ENCODE results near the gene FNDC3B. TPM values are rescaled to one million over a fixed set of nuclear protein-coding genes. Genes with fewer than 3 reads are reported as not detected.

Gene FNDC3B
- total RNA-seq, 1 donor from 2014 or later: 160 TPM

DNA sequence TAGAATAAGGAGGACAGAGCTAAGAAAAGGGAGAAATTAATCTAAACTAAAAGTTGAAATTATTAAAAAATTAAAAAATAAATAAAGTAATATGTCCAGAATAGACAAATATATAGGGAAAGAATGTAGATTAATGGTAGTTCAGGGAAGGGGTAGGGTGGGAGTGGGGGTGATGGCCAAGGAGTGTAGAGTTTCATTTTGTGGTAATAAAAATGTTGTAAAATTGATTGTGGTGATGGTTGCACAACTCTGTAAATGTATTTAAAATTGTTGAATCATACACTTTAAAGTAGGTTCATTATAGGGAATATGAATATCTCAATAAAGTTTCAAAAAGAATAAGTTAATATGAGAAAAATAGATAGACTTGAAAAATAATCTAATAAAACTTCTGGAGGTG lies 21.0 kb upstream of the FNDC3B start:
- ATAC-seq: no peak
- no peak for DNase-seq
- intact Hi-C loops (cut with DNase I): no loop called here
- no peaks in the 10 kb centered on the region for H3K27me3 ChIP-seq
- H3K4me3 ChIP-seq: no peak overlapping the region
- no peak overlapping the region for H3K27ac ChIP-seq
- H3K4me1 ChIP-seq: no peaks in the 10 kb centered on the region
- no peaks in the 10 kb centered on the region for H3K36me3 ChIP-seq
- no peaks in the 10 kb centered on the region for H3K9me3 ChIP-seq
- TF ChIP-seq, protein P1, sequence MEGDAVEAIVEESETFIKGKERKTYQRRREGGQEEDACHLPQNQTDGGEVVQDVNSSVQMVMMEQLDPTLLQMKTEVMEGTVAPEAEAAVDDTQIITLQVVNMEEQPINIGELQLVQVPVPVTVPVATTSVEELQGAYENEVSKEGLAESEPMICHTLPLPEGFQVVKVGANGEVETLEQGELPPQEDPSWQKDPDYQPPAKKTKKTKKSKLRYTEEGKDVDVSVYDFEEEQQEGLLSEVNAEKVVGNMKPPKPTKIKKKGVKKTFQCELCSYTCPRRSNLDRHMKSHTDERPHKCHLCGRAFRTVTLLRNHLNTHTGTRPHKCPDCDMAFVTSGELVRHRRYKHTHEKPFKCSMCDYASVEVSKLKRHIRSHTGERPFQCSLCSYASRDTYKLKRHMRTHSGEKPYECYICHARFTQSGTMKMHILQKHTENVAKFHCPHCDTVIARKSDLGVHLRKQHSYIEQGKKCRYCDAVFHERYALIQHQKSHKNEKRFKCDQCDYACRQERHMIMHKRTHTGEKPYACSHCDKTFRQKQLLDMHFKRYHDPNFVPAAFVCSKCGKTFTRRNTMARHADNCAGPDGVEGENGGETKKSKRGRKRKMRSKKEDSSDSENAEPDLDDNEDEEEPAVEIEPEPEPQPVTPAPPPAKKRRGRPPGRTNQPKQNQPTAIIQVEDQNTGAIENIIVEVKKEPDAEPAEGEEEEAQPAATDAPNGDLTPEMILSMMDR (IDR thresholded peaks at IDR 0.05): no peak

DNA sequence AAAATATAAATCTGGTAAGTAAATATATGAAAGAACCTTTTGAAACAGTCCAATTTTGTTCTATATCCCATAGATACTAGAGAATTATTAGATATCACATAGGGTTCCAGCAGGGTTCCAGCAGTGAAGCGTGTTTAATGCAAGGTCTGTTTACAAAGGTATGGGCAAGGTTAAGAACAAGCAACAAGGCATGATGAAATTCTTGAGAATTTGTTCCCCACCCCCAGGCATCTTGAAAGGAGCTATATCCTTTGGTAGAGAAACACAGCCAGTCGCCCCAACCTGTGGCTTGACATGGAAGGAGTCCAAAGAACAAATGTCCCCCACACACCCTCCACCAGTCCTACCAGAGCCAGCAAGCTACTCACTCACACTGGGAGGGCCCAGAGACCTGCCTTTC lies 18.6 kb upstream of the FNDC3B start:
- no peaks in the 10 kb centered on the region for H3K27me3 ChIP-seq
- no peaks in the 10 kb centered on the region for H3K9me3 ChIP-seq
- intact Hi-C loops (cut with DNase I): no loop called here
- H3K4me3 ChIP-seq: no peak overlapping the region
- ATAC-seq (no peak), DNase-seq (no peak)
- H3K4me1 ChIP-seq: no peaks in the 10 kb centered on the region
- no peaks in the 10 kb centered on the region for H3K36me3 ChIP-seq
- no peak overlapping the region for H3K27ac ChIP-seq
- TF ChIP-seq, protein P1 (IDR thresholded peaks at IDR 0.05): no peak

DNA sequence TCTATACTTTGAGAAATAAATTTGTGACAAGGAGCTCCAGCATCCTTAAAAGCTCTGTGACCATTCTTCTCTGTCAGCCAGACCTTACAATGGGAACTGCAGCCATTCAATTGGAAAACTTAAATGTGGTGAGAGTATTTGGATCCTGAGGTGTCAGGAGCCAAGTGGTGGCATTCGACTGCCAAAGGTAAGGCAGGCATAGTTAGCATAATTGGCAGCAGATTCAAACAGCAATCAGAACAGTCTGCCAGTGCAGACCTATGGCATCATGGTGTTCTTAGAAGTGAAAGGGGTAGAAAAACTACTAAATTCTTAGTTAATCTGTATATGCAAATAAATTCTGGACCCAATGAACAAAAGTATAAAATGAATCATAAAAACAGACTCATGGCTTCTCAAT lies 18.2 kb upstream of the FNDC3B start:
- Histone ChIP-seq H3K4me1 (no peaks in the 10 kb centered on the region), H3K9me3 (no peaks in the 10 kb centered on the region), H3K27me3 (no peaks in the 10 kb centered on the region), H3K36me3 (no peaks in the 10 kb centered on the region), H3K27ac (no peak overlapping the region), H3K4me3 (no peak overlapping the region)
- TF ChIP-seq, protein P1 (IDR thresholded peaks at IDR 0.05): no peak
- ATAC-seq (no peak), DNase-seq (no peak)
- intact Hi-C loops (cut with DNase I): no loop called here

DNA sequence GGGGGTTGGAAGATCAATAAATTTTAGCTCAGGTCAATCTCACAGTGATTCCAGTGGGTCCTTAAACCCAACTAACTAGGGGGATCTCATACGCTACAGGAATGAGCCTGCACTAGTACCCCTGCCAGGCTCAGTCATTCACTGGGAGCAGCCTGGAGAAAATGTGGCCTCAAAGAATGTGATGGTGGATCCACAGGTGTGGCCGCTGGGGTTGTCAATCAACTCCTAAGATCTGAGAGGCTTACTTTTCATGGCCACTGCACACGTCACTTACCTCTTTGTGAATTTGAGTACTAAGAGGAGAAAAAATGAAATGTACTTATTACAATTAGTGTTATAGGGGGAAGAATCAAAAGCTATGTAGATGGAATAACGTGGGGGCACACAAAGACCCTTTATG lies 17.5 kb upstream of the FNDC3B start:
- H3K27ac ChIP-seq: no peak overlapping the region
- DNase-seq: no peak

DNA sequence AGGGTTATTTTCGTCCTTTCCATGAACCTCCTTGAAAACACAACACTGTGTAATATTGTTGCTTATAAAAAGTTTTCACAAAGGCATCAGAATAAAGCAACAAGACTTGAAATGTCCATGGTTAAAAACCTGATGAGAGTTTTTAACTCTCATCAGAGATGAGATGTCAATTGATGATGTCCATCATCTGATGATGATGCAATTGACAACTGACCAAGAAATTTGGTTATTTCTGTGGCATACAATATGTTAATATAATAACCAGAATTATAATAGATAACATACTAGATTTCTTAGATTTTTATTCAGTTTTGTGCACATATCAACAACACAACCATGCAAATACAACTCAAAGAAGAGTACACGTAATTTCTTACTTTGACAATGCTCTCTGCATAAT lies 15.5 kb upstream of the FNDC3B start:
- no peak for ATAC-seq
- intact Hi-C loops (cut with DNase I): no loop called here

More for the DNA sequence above, 17.5 kb upstream of the FNDC3B start:
- H3K4me3 ChIP-seq: no peak overlapping the region
- H3K4me1 ChIP-seq: no peaks in the 10 kb centered on the region
- TF ChIP-seq, protein P1 (IDR thresholded peaks at IDR 0.05): no peak
- no peak for ATAC-seq
- H3K27me3 ChIP-seq: no peaks in the 10 kb centered on the region
- no peaks in the 10 kb centered on the region for H3K36me3 ChIP-seq
- no peaks in the 10 kb centered on the region for H3K9me3 ChIP-seq
- intact Hi-C loops (cut with DNase I): no loop called here

More for the DNA sequence above, 15.5 kb upstream of the FNDC3B start:
- no peak overlapping the region for H3K27ac ChIP-seq
- DNase-seq: no peak
- TF ChIP-seq, protein P1 (IDR thresholded peaks at IDR 0.05): no peak
- H3K4me1 ChIP-seq: no peaks in the 10 kb centered on the region
- no peaks in the 10 kb centered on the region for H3K36me3 ChIP-seq
- H3K27me3 ChIP-seq: no peaks in the 10 kb centered on the region
- no peak overlapping the region for H3K4me3 ChIP-seq
- H3K9me3 ChIP-seq: no peaks in the 10 kb centered on the region

All from upper lobe of right lung (tissue), 1 donor.